ENCODE measurements around the gene TRAF1.

The TRAF1 gene

GRCh38 chr9:120890320-120891244 lies 36.0 kb downstream of the TRAF1 start:
- no peak for DNase-seq (ENCODE audit: low read depth in 2 of 2)

- DNase-seq (ENCODE audit: low read depth in 2 of 2): no peak
Observed at GRCh38 chr9:120889606-120890271, 36.9 kb downstream of the TRAF1 start.

GRCh38 chr9:120888626-120889025 lies 38.0 kb downstream of the TRAF1 start:
- no peak for DNase-seq (ENCODE audit: low read depth in 2 of 2)

GRCh38 chr9:120886490-120886967 lies 40.1 kb downstream of the TRAF1 start:
- no peak for DNase-seq (ENCODE audit: low read depth in 2 of 2)

- DNase-seq (ENCODE audit: low read depth in 2 of 2): no peak
Observed at GRCh38 chr9:120885958-120886357, 40.6 kb downstream of the TRAF1 start.

GRCh38 chr9:120885457-120885856 lies 41.1 kb downstream of the TRAF1 start:
- DNase-seq (ENCODE audit: low read depth in 2 of 2): no peak

GRCh38 chr9:120883608-120883996 lies 43.0 kb downstream of the TRAF1 start:
- DNase-seq (ENCODE audit: low read depth in 2 of 2): no peak

- no peak for DNase-seq (ENCODE audit: low read depth in 2 of 2)
Observed at GRCh38 chr9:120882935-120883607, 43.5 kb downstream of the TRAF1 start.

GRCh38 chr9:120879446-120879845 lies 47.1 kb downstream of the TRAF1 start:
- no peak for DNase-seq (ENCODE audit: low read depth in 2 of 2)

GRCh38 chr9:120878188-120879130 lies 48.1 kb downstream of the TRAF1 start:
- DNase-seq (ENCODE audit: low read depth in 2 of 2): no peak

GRCh38 chr9:120877276-120878034 lies 49.1 kb downstream of the TRAF1 start:
- no peak for DNase-seq (ENCODE audit: low read depth in 2 of 2)

GRCh38 chr9:120876842-120877240 lies 49.8 kb downstream of the TRAF1 start, which contains the start of gene PHF19:
PHF19 (minus strand) TSS chr9:120877188; CDS start chr9:120874741, 2,447 bp downstream.
- DNase-seq (ENCODE audit: low read depth in 2 of 2): no peak

GRCh38 chr9:120875954-120876841 lies 50.4 kb downstream of the TRAF1 start:
- DNase-seq (ENCODE audit: low read depth in 2 of 2): peak; percentile 61 to 69

- no peak for DNase-seq (ENCODE audit: low read depth in 2 of 2)
Observed at GRCh38 chr9:120875643-120875953, 51.0 kb downstream of the TRAF1 start.

- no peak for DNase-seq (ENCODE audit: low read depth in 2 of 2)
Observed at GRCh38 chr9:120875195-120875565, 51.4 kb downstream of the TRAF1 start.

- no peak for DNase-seq (ENCODE audit: low read depth in 2 of 2)
Observed at GRCh38 chr9:120874226-120875194, 52.1 kb downstream of the TRAF1 start.

GRCh38 chr9:120873512-120873911 lies 53.1 kb downstream of the TRAF1 start:
- DNase-seq (ENCODE audit: low read depth in 2 of 2): no peak

GRCh38 chr9:120872791-120873502 lies 53.6 kb downstream of the TRAF1 start:
- no peak for DNase-seq (ENCODE audit: low read depth in 2 of 2)

Measured in stimulated activated CD8-positive, alpha-beta memory T cell treated with anti-CD3 and anti-CD28 coated beads, Interleukin-2, amount 100 ng/mL, for 1 hour (primary cell).